Heart right ventricle (tissue), 16 donors: ENCODE measurements around the gene POLR1H. TPM values are rescaled to one million over a fixed set of nuclear protein-coding genes. Genes with fewer than 3 reads are reported as not detected.

ENCODE experiments used
- ATAC-seq, 8 donors: fragments of 200-7000 bp; cut with Tn5 transposase; one replicate each; pipeline ENCODE4 v1.9.1; 2020; ENCODE audit warnings: mild to moderate bottlenecking in 8 of 8, moderate library complexity in 8 of 8, moderate number of reproducible peaks in 1 of 8
- DNase-seq, 2 donors: peaks; one replicate each; pipeline ENCODE4 v3.0.0-alpha.2; 2020
- H3K27ac ChIP-seq, 10 donors: fragments of 200-600 bp; sonication (generic) in 2 of 10; one replicate each; pipeline versions ENCODE4 v1.5.0 to v1.8.0; 2020 to 2022; ENCODE audit warnings: mild to moderate bottlenecking in 3 of 10
- H3K27me3 ChIP-seq, 7 donors: fragments of 200-600 bp; one replicate each; pipeline ENCODE4 v1.8.0; 2021 to 2022; ENCODE audit warnings: mild to moderate bottlenecking in 2 of 7
- H3K36me3 ChIP-seq, 9 donors: fragments of 200-600 bp; sonication (generic) in 1 of 9; one replicate each; pipeline versions ENCODE4 v1.5.0 to v1.8.0; 2020 to 2022; ENCODE audit warnings: mild to moderate bottlenecking in 2 of 9
- H3K4me1 ChIP-seq, 9 donors: fragments of 200-600 bp; sonication (generic) in 1 of 9; one replicate each; pipeline versions ENCODE4 v1.5.0 to v1.8.0; 2020 to 2022; ENCODE audit warnings: mild to moderate bottlenecking in 4 of 9
- H3K4me3 ChIP-seq, 10 donors: fragments of 200-600 bp; sonication (generic) in 2 of 10; one replicate each; pipeline versions ENCODE4 v1.5.0 to v1.8.0; 2020 to 2022; ENCODE audit warnings: mild to moderate bottlenecking in 7 of 10, moderate library complexity in 2 of 10
- H3K9me3 ChIP-seq, 11 donors: fragments of 200-600 bp in 10 of 11; sonication (generic) in 2 of 11; one replicate each; pipeline versions ENCODE4 v1.5.0 to v1.8.0; 2013 to 2022; ENCODE audit warnings: mild to moderate bottlenecking in 2 of 11, control low read depth in 1 of 11, moderate library complexity in 1 of 11
- CTCF ChIP-seq, 9 donors: fragments of 200-600 bp; sonication (generic) in 2 of 9; IDR thresholded peaks; one replicate each; pipeline versions ENCODE4 v1.5.0 to v1.8.0; 2021 to 2022; ENCODE audit warnings: antibody characterized with exemption in 9 of 9, mild to moderate bottlenecking in 5 of 9, moderate library complexity in 1 of 9
- WGBS, 2 donors: extraction: QIAGEN DNeasy Blood & Tissue Kit; methylation state at CpG; one replicate each; pipeline ENCODE4 v1.1.7; 2013; ENCODE audit warnings: inconsistent platforms in 1 of 2; 5-methylcytosine and 5-hydroxymethylcytosine counted together
- intact Hi-C, 10 donors: fragments of 100-400 bp; cut with DNase I; formaldehyde crosslinking; loops; one replicate each; pipeline versions ENCODE4 v1.11.1 to v1.14.2; 2022
- polyA plus RNA-seq, 2 donors: library from polyadenylated mRNA; stranded (reverse); fragments of 200-250 nt; gene quantifications; one replicate each; pipeline ENCODE4 v1.2.3, GENCODE V29; 2013
- total RNA-seq, 10 donors: library from RNA; stranded (reverse); fragmentation: NEBNext Ultra II Directional in 3 of 10; extraction: Animal tissue kit (Norgen Biotek cat#: 25700) in 3 of 10; gene quantifications; one replicate each; pipeline versions ENCODE4 v1.2.1 to v1.2.4, GENCODE V29; 2021 to 2023
- donor health status: Arrhythmogenic right ventricular cardiomyopathy.
- donor health status: ischemic (EF 13 %, LVEDD 7.1; RV severe dilation, severe dysfunction).
- donor health status: healthy with polysubstance abuse.
- donor health status: DM: no; HTN: yes; CAD: no.
- donor health status: DM: no; HTN: no; CAD: no.
- donor health status: ischemic (EF 25% LVEDD 6.9; RV normal size, moderate dysfunction).
- donor health status: ischemic (EF 25% LVEDD 5.7; RV mildly dilated, moderate dysfunction).
- donor health status: healthy.
- donor health status: DM: yes; HTN: yes; CAD: no.
- donor health status: Ischemic cardiomyopathy.
- donor health status: ischemic (EF 35%, LVEDD 5.7; RV mildly dilated, moderate dysfunction).
- donor health status: nonischemic (EF 11% LVEDD 7.7; RV severe dilation, severe dysfunction).
- donor health status: DM: yes; HTN: yes; CAD: no.
- donor health status: PGD.
- donor health status: ischemic (EF 29% LVEDD 5.4; RV normal size, mild dysfunction).
- donor health status: nonischemic (EF 23%, LVEDD 6.1; RV moderate dilation, normal function).

The POLR1H gene
- total and polyA plus RNA-seq, 12 donors = 11.5 to 45.2 (median 14.9) TPM

GRCh38 chr6:30111266-30111856, 50.3 kb downstream of the POLR1H start:
- peaks cover 5 to 93% (median 81%) of the 10 kb centered on the region in 7 donors for H3K27me3 ChIP-seq
- H3K9me3 ChIP-seq = no peaks in the 10 kb centered on the region
- no peak overlapping the region for H3K4me3 ChIP-seq
- intact Hi-C loops = no loop called here
- 33 to 59% methylated on average over 27 of the region's 27 CpGs for WGBS, 2 donors
- no peaks in the 10 kb centered on the region for H3K36me3 ChIP-seq
- TF ChIP-seq CTCF (IDR thresholded peaks at IDR 0.05) = no peak
- H3K4me1 ChIP-seq = no peaks in the 10 kb centered on the region
- DNase-seq = no peak
- no peak overlapping the region for H3K27ac ChIP-seq
- ATAC-seq = no peak

- Histone ChIP-seq H3K4me3 (no peak overlapping the region), H3K36me3 (no peaks in the 10 kb centered on the region), H3K27ac (no peak overlapping the region), H3K4me1 (no peaks in the 10 kb centered on the region), H3K9me3 (no peaks in the 10 kb centered on the region), H3K27me3 (peaks cover 5 to 95% (median 84%) of the 10 kb centered on the region in 7 donors)
- DNase-seq (no peak), ATAC-seq (no peak)
- TF ChIP-seq CTCF (IDR thresholded peaks at IDR 0.05) = no peak
- intact Hi-C loops = no loop called here
- WGBS, 2 donors = 74 to 76% methylated on average over 10 of the region's 10 CpGs
Measured at GRCh38 chr6:30112402-30112994, 51.4 kb downstream of the POLR1H start.

GRCh38 chr6:30113003-30113759, 52.1 kb downstream of the POLR1H start, which contains the start of gene TRIM31:
Gene TRIM31 (minus strand): TSS chr6:30113090. CDS start chr6:30112805, 285 bp downstream.
- no peak for TF ChIP-seq CTCF (IDR thresholded peaks at IDR 0.05)
- no peak for DNase-seq
- H3K4me1 ChIP-seq = no peaks in the 10 kb centered on the region
- no peak within 1 kb of the TSS for H3K27ac ChIP-seq
- peaks cover 5 to 91% (median 83%) of the 10 kb centered on the region in 7 donors for H3K27me3 ChIP-seq
- H3K36me3 ChIP-seq = no peaks in the 10 kb centered on the region
- ATAC-seq = no peak
- H3K4me3 ChIP-seq = no peak within 1 kb of the TSS
- no peaks in the 10 kb centered on the region for H3K9me3 ChIP-seq
- intact Hi-C loops = no loop called here
- 78 to 81% methylated on average over 3 of the region's 3 CpGs for WGBS, 2 donors

GRCh38 chr6:30113841-30114240, 52.8 kb downstream of the POLR1H start:
- Histone ChIP-seq H3K9me3 (no peaks in the 10 kb centered on the region), H3K4me3 (no peak overlapping the region), H3K27ac (no peak overlapping the region), H3K27me3 (peaks cover 5 to 84% (median 81%) of the 10 kb centered on the region in 7 donors), H3K36me3 (no peaks in the 10 kb centered on the region), H3K4me1 (no peaks in the 10 kb centered on the region)
- no peak for DNase-seq
- no peak for ATAC-seq
- WGBS, 2 donors = 71 to 77% methylated on average over 1 of the region's 1 CpG
- intact Hi-C loops = no loop called here
- no peak for TF ChIP-seq CTCF (IDR thresholded peaks at IDR 0.05)

Other genes starting within 250 kb of the POLR1H start
- under 1 TPM in 3 of 10 donors, not detected in 7; 0.45 to 0.77 (median 0.65) TPM for gene HLA-G, start 233.4 kb upstream of the POLR1H start, total RNA-seq
- gene HLA-G, start 233.4 kb upstream of the POLR1H start, polyA plus RNA-seq = under 1 TPM in 1 of 2 donors, not detected in 1; 0.13 TPM
- gene HLA-A, start 118.7 kb upstream of the POLR1H start, total RNA-seq = 1,000 to 10,000 TPM in 1 of 10 donors, 100 to 1,000 TPM in 9; 218 to 1,594 (median 276) TPM
- 1,000 to 10,000 TPM in 1 of 2 donors, 100 to 1,000 TPM in 1; 450 to 1,261 TPM for gene HLA-A, start 118.7 kb upstream of the POLR1H start, polyA plus RNA-seq
- gene PPP1R11, start 5.9 kb downstream of the POLR1H start, total RNA-seq = 10 to 100 TPM; 38.6 to 56.5 (median 46.8) TPM
- 10 to 100 TPM; 30.6 to 75.4 TPM for gene PPP1R11, start 5.9 kb downstream of the POLR1H start, polyA plus RNA-seq
- gene RNF39, start 14.5 kb downstream of the POLR1H start, total RNA-seq = not detected
- under 1 TPM in 1 of 2 donors, not detected in 1; 0.15 TPM for gene RNF39, start 14.5 kb downstream of the POLR1H start, polyA plus RNA-seq
- not detected for gene TRIM31, start 51.8 kb downstream of the POLR1H start, total RNA-seq
- gene TRIM31, start 51.8 kb downstream of the POLR1H start, polyA plus RNA-seq = not detected
- gene TRIM40, start 74.9 kb downstream of the POLR1H start, total RNA-seq = not detected
- not detected for gene TRIM40, start 74.9 kb downstream of the POLR1H start, polyA plus RNA-seq
- gene TRIM10, start 99.9 kb downstream of the POLR1H start, total RNA-seq = not detected
- gene TRIM10, start 99.9 kb downstream of the POLR1H start, polyA plus RNA-seq = not detected
- gene TRIM15, start 102.3 kb downstream of the POLR1H start, total RNA-seq = not detected
- not detected for gene TRIM15, start 102.3 kb downstream of the POLR1H start, polyA plus RNA-seq
- gene TRIM26, start 152.1 kb downstream of the POLR1H start, total RNA-seq = 10 to 100 TPM; 15.5 to 29.0 (median 23.2) TPM
- gene TRIM26, start 152.1 kb downstream of the POLR1H start, polyA plus RNA-seq = 10 to 100 TPM; 12.0 to 18.0 TPM